Glutamatergic neuron (in vitro differentiated cells): ENCODE results near the gene HRH3. TPM values are rescaled to one million over a fixed set of nuclear protein-coding genes. Genes with fewer than 3 reads are reported as not detected.
A peak's percentile ranks its signal among the peaks of the same experiment; 100 is the strongest.

ENCODE experiments used
- DNase-seq: peaks from one replicate; pipeline ENCODE4 v3.0.0; 2022
- H3K27ac Mint-ChIP-seq: one replicate; pipeline ENCODE4 v1.8.0; 2020; ENCODE audit warnings: mild to moderate bottlenecking, mixed read lengths, inconsistent platforms; ENCODE audit not compliant: unreplicated experiment
- H3K27me3 Mint-ChIP-seq: one replicate; pipeline ENCODE4 v1.8.0; 2020; ENCODE audit warnings: mild to moderate bottlenecking, moderate library complexity, mixed read lengths, inconsistent platforms; ENCODE audit not compliant: unreplicated experiment
- H3K36me3 Mint-ChIP-seq: one replicate; pipeline ENCODE4 v1.8.0; 2020; ENCODE audit warnings: mild to moderate bottlenecking, mixed read lengths, inconsistent platforms; ENCODE audit not compliant: unreplicated experiment
- H3K4me1 Mint-ChIP-seq: one replicate; pipeline ENCODE4 v1.8.0; 2020; ENCODE audit warnings: mild to moderate bottlenecking, low read depth, mixed read lengths, inconsistent platforms; ENCODE audit not compliant: unreplicated experiment
- H3K4me3 Mint-ChIP-seq: one replicate; pipeline ENCODE4 v1.8.0; 2020; ENCODE audit warnings: mild to moderate bottlenecking, mixed read lengths, inconsistent platforms; ENCODE audit not compliant: unreplicated experiment
- H3K9me3 Mint-ChIP-seq: one replicate; pipeline ENCODE4 v1.8.0; 2020; ENCODE audit warnings: mild to moderate bottlenecking, moderate library complexity, mixed read lengths, inconsistent platforms; ENCODE audit not compliant: unreplicated experiment
- CTCF ChIP-seq: fragments of 200-600 bp; sonication (generic); IDR thresholded peaks from one replicate; pipeline ENCODE4 v1.5.0; 2021; ENCODE audit not compliant: partially characterized antibody, unreplicated experiment
- total RNA-seq: library from RNA; stranded (reverse); fragmentation: NEBNext Ultra II Directional; extraction: Animal tissue kit (Norgen Biotek cat#: 25700); gene quantifications from one replicate; pipeline ENCODE4 v1.2.1, GENCODE V29; 2021; ENCODE audit not compliant: unreplicated experiment

Gene HRH3
- total RNA-seq, 1 donor from 2014 or later, result 13.7 TPM

GRCh38 chr20:62216636-62217566 is 3.2 kb downstream of the HRH3 start:
- Mint-ChIP-seq H3K9me3 (peaks cover 6% of the 10 kb centered on the region), H3K36me3 (no peaks in the 10 kb centered on the region), H3K27me3 (no peaks in the 10 kb centered on the region), H3K4me3 (peak overlapping the region; percentile 42), H3K4me1 (peaks cover 6% of the 10 kb centered on the region), H3K27ac (no peak overlapping the region)
- no peak for TF ChIP-seq CTCF
- no peak for DNase-seq

GRCh38 chr20:62215991-62216635 is 4.0 kb downstream of the HRH3 start:
- Mint-ChIP-seq H3K27me3 (no peaks in the 10 kb centered on the region), H3K4me1 (peaks cover 5% of the 10 kb centered on the region), H3K27ac (no peak overlapping the region), H3K36me3 (no peaks in the 10 kb centered on the region), H3K9me3 (peaks cover 4% of the 10 kb centered on the region), H3K4me3 (no peak overlapping the region)
- no peak for TF ChIP-seq CTCF
- no peak for DNase-seq

- H3K27me3 Mint-ChIP-seq, result no peaks in the 10 kb centered on the region
Measured at GRCh38 chr20:62215020-62215990, 4.8 kb downstream of the HRH3 start.

GRCh38 chr20:62214067-62214466 is 6.0 kb downstream of the HRH3 start:
- Mint-ChIP-seq H3K27ac (no peak overlapping the region), H3K27me3 (no peaks in the 10 kb centered on the region), H3K9me3 (peaks cover 4% of the 10 kb centered on the region), H3K4me1 (peaks cover 3% of the 10 kb centered on the region), H3K36me3 (no peaks in the 10 kb centered on the region), H3K4me3 (no peak overlapping the region)
- no peak for DNase-seq
- TF ChIP-seq CTCF, result no peak

More at GRCh38 chr20:62215020-62215990, 4.8 kb downstream of the HRH3 start:
- peaks cover 3% of the 10 kb centered on the region for H3K9me3 Mint-ChIP-seq
- H3K4me3 Mint-ChIP-seq, result no peak overlapping the region
- TF ChIP-seq CTCF, result no peak
- peaks cover 4% of the 10 kb centered on the region for H3K4me1 Mint-ChIP-seq
- H3K36me3 Mint-ChIP-seq, result no peaks in the 10 kb centered on the region
- no peak overlapping the region for H3K27ac Mint-ChIP-seq
- DNase-seq, result no peak
